H9 (cell line): ENCODE measurements around the gene HSD17B8. TPM values are rescaled to one million over a fixed set of nuclear protein-coding genes. Genes with fewer than 3 reads are reported as not detected.

Experiments used
- DNase-seq: peaks from one replicate; pipeline ENCODE4 v3.0.0-alpha.2; 2017
- H2AFZ ChIP-seq: one replicate; pipeline ENCODE4 v1.6.1; 2013; ENCODE audit warnings: mild to moderate bottlenecking, low read length, control low read depth, moderate library complexity
- H2AK5ac ChIP-seq: 2 replicates; pipeline ENCODE4 v1.6.1; 2013; ENCODE audit warnings: low read length, control low read depth, mixed read lengths; ENCODE audit not compliant: insufficient read length
- H2BK120ac ChIP-seq: one replicate; pipeline ENCODE4 v1.6.1; 2013; ENCODE audit warnings: low read depth, mild to moderate bottlenecking, low read length, control low read depth, inconsistent platforms; ENCODE audit not compliant: poor library complexity, severe bottlenecking
- H2BK12ac ChIP-seq: 2 replicates; pipeline ENCODE4 v1.6.1; 2013; ENCODE audit warnings: low read length, control low read depth, mixed read lengths, low read depth; ENCODE audit not compliant: insufficient read length
- H2BK15ac ChIP-seq: 2 replicates; pipeline ENCODE4 v1.6.1; 2013; ENCODE audit warnings: low read depth, low read length, control low read depth
- H2BK20ac ChIP-seq: one replicate; pipeline ENCODE4 v1.6.1; 2013; ENCODE audit warnings: low read depth, mild to moderate bottlenecking, low read length, control low read depth, inconsistent platforms; ENCODE audit not compliant: poor library complexity, severe bottlenecking
- H2BK5ac ChIP-seq: 2 replicates; pipeline ENCODE4 v1.6.1; 2013; ENCODE audit warnings: low read length, control low read depth, mixed read lengths; ENCODE audit not compliant: insufficient read length
- H3K14ac ChIP-seq: 2 replicates; pipeline ENCODE4 v1.6.1; 2013; ENCODE audit warnings: low read length, control low read depth; ENCODE audit not compliant: insufficient read depth
- H3K18ac ChIP-seq: 2 replicates; pipeline ENCODE4 v1.6.1; 2013; ENCODE audit warnings: low read depth, mild to moderate bottlenecking, mixed read lengths, low read length, control low read depth; ENCODE audit not compliant: insufficient read length
- H3K23ac ChIP-seq: 2 replicates; pipeline ENCODE4 v1.6.1; 2013; ENCODE audit warnings: low read length, control low read depth, mixed read lengths, low read depth; ENCODE audit not compliant: insufficient read length
- H3K23me2 ChIP-seq: 2 replicates; pipeline ENCODE4 v1.6.1; 2013; ENCODE audit warnings: low read depth, mild to moderate bottlenecking, mixed read lengths, low read length, control low read depth; ENCODE audit not compliant: insufficient read length, poor library complexity, severe bottlenecking
- H3K27ac ChIP-seq: 2 replicates; pipeline ENCODE4 v1.5.1; 2013; ENCODE audit warnings: low read length, control low read depth, mixed read lengths, low read depth; ENCODE audit not compliant: insufficient read length
- H3K27me3 ChIP-seq: 2 replicates; pipeline ENCODE4 v1.6.1; 2013; ENCODE audit warnings: low read length, control low read depth, inconsistent platforms; ENCODE audit not compliant: insufficient read depth
- H3K4ac ChIP-seq: 2 replicates; pipeline ENCODE4 v1.6.1; 2013; ENCODE audit warnings: low read depth, mild to moderate bottlenecking, control low read depth, inconsistent platforms, low read length, moderate library complexity
- H3K4me1 ChIP-seq: 2 replicates; pipeline ENCODE4 v1.6.1; 2013; ENCODE audit warnings: low read length, control low read depth, inconsistent platforms; ENCODE audit not compliant: insufficient read depth
- H3K4me2 ChIP-seq: 2 replicates; pipeline ENCODE4 v1.6.1; 2013; ENCODE audit warnings: low read length, control low read depth, mixed read lengths; ENCODE audit not compliant: insufficient read length, insufficient read depth
- H3K56ac ChIP-seq: 2 replicates; pipeline ENCODE4 v1.6.1; 2013; ENCODE audit warnings: low read depth, mild to moderate bottlenecking, mixed read lengths, low read length, control low read depth; ENCODE audit not compliant: insufficient read length
- H3K79me1 ChIP-seq: 2 replicates; pipeline ENCODE4 v1.6.1; 2013; ENCODE audit warnings: low read depth, mild to moderate bottlenecking, moderate library complexity, low read length, control low read depth, inconsistent platforms; ENCODE audit not compliant: insufficient read depth, poor library complexity, severe bottlenecking
- H3K79me2 ChIP-seq: 2 replicates; pipeline ENCODE4 v1.6.1; 2013; ENCODE audit warnings: low read length, control low read depth, inconsistent platforms; ENCODE audit not compliant: insufficient read depth
- H3K9ac ChIP-seq: 2 replicates; pipeline ENCODE4 v1.6.1; 2013; ENCODE audit warnings: low read length, control low read depth, mixed read lengths; ENCODE audit not compliant: insufficient read length; ENCODE audit errors: extremely low read depth
- H3K9me3 ChIP-seq: one replicate; pipeline ENCODE4 v1.6.1; 2013; ENCODE audit warnings: low read depth, low read length, inconsistent platforms; ENCODE audit not compliant: control insufficient read depth
- H3T11ph ChIP-seq: one replicate; pipeline ENCODE4 v1.6.1; 2013; ENCODE audit warnings: mild to moderate bottlenecking, low read length, control low read depth, inconsistent platforms
- H4K20me1 ChIP-seq: one replicate; pipeline ENCODE4 v1.6.1; 2013; ENCODE audit not compliant: control insufficient read depth, insufficient read length, insufficient read depth
- H4K5ac ChIP-seq: 2 replicates; pipeline ENCODE4 v1.6.1; 2013; ENCODE audit warnings: low read depth, mild to moderate bottlenecking, mixed read lengths, low read length, control low read depth; ENCODE audit not compliant: insufficient read length
- H4K8ac ChIP-seq: replicated peaks from 2 replicates; pipeline ENCODE4 v1.6.1; 2013; ENCODE audit warnings: low read length, control low read depth, mixed read lengths, low read depth; ENCODE audit not compliant: insufficient read length
- H4K91ac ChIP-seq: 2 replicates; pipeline ENCODE4 v1.6.1; 2013; ENCODE audit warnings: low read depth, mild to moderate bottlenecking, moderate library complexity, mixed read lengths, low read length, control low read depth; ENCODE audit not compliant: insufficient read length
- H3K27ac Mint-ChIP-seq, 3 experiments: 2 replicates in 2 of 3; 3 replicates in 1 of 3; pipeline ENCODE4 v1.8.0; 2020 to 2021; ENCODE audit warnings: mixed read lengths in 3 of 3, mild to moderate bottlenecking in 1 of 3, moderate library complexity in 1 of 3
- H3K27me3 Mint-ChIP-seq: 2 replicates; pipeline ENCODE4 v1.8.0; 2021; ENCODE audit warnings: low read depth, mild to moderate bottlenecking, moderate library complexity, mixed read lengths
- H3K36me3 Mint-ChIP-seq, 3 experiments: 2 replicates in 2 of 3; 3 replicates in 1 of 3; pipeline ENCODE4 v1.8.0; 2020 to 2021; ENCODE audit warnings: low read depth in 3 of 3, mixed read lengths in 3 of 3; ENCODE audit not compliant: insufficient read depth in 1 of 3
- H3K4me1 Mint-ChIP-seq, 2 experiments: 2 replicates each; pipeline ENCODE4 v1.8.0; 2020; ENCODE audit warnings: mixed read lengths in 2 of 2
- H3K4me3 Mint-ChIP-seq, 2 experiments: 2 replicates in 1 of 2; 3 replicates in 1 of 2; pipeline ENCODE4 v1.8.0; 2020 to 2021; ENCODE audit warnings: mild to moderate bottlenecking in 2 of 2, mixed read lengths in 2 of 2, moderate library complexity in 1 of 2
- H3K9me3 Mint-ChIP-seq, 2 experiments: 2 replicates in 1 of 2; 3 replicates in 1 of 2; pipeline ENCODE4 v1.8.0; 2020; ENCODE audit warnings: mild to moderate bottlenecking in 2 of 2, mixed read lengths in 2 of 2, moderate library complexity in 1 of 2
- CTCF ChIP-seq: fragments of 200-600 bp; sonication (generic); conservative IDR thresholded peaks from 3 replicates; pipeline ENCODE4 v1.8.0; 2021; ENCODE audit warnings: antibody characterized with exemption, mild to moderate bottlenecking
- WGBS: extraction: QIAGEN DNeasy Blood & Tissue Kit; methylation state at CpG from one replicate; pipeline ENCODE4 v1.1.7; 2013; ENCODE audit warnings: missing lambda C conversion rate, low lambda C conversion rate, mixed read lengths; ENCODE audit not compliant: insufficient read length; ENCODE audit errors: extremely low coverage; 5-methylcytosine and 5-hydroxymethylcytosine counted together
- total RNA-seq: library from RNA; stranded (reverse); gene quantifications from 2 replicates; pipeline ENCODE4 v1.2.1, GENCODE V29; 2021

Gene HSD17B8
- total RNA-seq, 1 experiment from 2014 or later = 7.1 TPM

GRCh38 chr6:33169291-33170175 is 34.9 kb upstream of the HSD17B8 start:
- no peak overlapping the region for H4K8ac ChIP-seq
- TF ChIP-seq CTCF = no peak
- H2AK5ac ChIP-seq = no peak overlapping the region
- peaks cover 3% of the 10 kb centered on the region for H4K20me1 ChIP-seq
- H3K9me3 ChIP-seq = no peaks in the 10 kb centered on the region
- no peaks in the 10 kb centered on the region for H3K4me1 ChIP-seq
- H3K9ac ChIP-seq = no peak overlapping the region
- H3K23ac ChIP-seq = no peak overlapping the region
- Mint-ChIP-seq H3K4me3 (no peak overlapping the region; a peak in 1 of 5 replicates), H3K4me1 (peaks cover 4 to 8% of the 10 kb centered on the region in 2 experiments), H3K36me3 (no peaks in the 10 kb centered on the region), H3K9me3 (no peaks in the 10 kb centered on the region), H3K27me3 (peaks cover 13% of the 10 kb centered on the region), H3K27ac (peak overlapping the region in 1 of 3 experiments; percentile 30; a peak in 1 of 7 replicates)
- no peak overlapping the region for H2AFZ ChIP-seq
- H2BK120ac ChIP-seq = no peak overlapping the region
- H3K56ac ChIP-seq = no peak overlapping the region
- no peaks in the 10 kb centered on the region for H3K79me2 ChIP-seq
- no peak overlapping the region for H2BK12ac ChIP-seq
- H4K91ac ChIP-seq = no peak overlapping the region
- H3K14ac ChIP-seq = no peak overlapping the region; the same call in 1 of the 2 replicates
- no peak overlapping the region for H2BK5ac ChIP-seq
- H2BK15ac ChIP-seq = no peak overlapping the region
- H4K5ac ChIP-seq = no peak overlapping the region
- WGBS = no CpG with 5 or more reads among the region's 10 CpGs
- no peak overlapping the region for H2BK20ac ChIP-seq
- no peak overlapping the region for H3K4ac ChIP-seq
- H3K27me3 ChIP-seq = no peaks in the 10 kb centered on the region
- no peak overlapping the region for H3K4me2 ChIP-seq
- H3K27ac ChIP-seq = no peak overlapping the region
- H3K79me1 ChIP-seq = no peaks in the 10 kb centered on the region
- no peak overlapping the region for H3T11ph ChIP-seq
- H3K23me2 ChIP-seq = no peaks in the 10 kb centered on the region
- no peak overlapping the region for H3K18ac ChIP-seq
- no peak for DNase-seq
